HEK293 (cell line): ENCODE results near the gene RSL1D1.

ENCODE experiments used
- CTCF ChIA-PET: fragments of 350-600 bp; formaldehyde crosslinking; extraction: SDS; loops from one replicate; lab custom pipeline; 2021; ENCODE audit warnings: antibody characterized with exemption; lab: Yijun Ruan, JAX
- POLR2A ChIA-PET: fragments of 300-600 bp; formaldehyde crosslinking; extraction: SDS; loops from one replicate; lab custom pipeline; 2020; ENCODE audit warnings: antibody characterized with exemption, inconsistent platforms; lab: Yijun Ruan, JAX
- H3K27ac ChIP-seq: fragments of 200-500 bp; sonication (Bioruptor generic); 2 replicates; pipeline ENCODE4 v1.5.1; 2014; ENCODE audit warnings: low read depth, low read length, control low read depth, inconsistent platforms; ENCODE audit errors: extremely low read depth
- H3K36me3 ChIP-seq, 2 experiments: fragments of 200-500 bp in 1 of 2; sonication (Bioruptor generic) in 1 of 2; 1 replicate in 1 of 2; 2 replicates in 1 of 2; pipeline ENCODE4 v1.5.1; 2014 to 2017; ENCODE audit warnings: inconsistent platforms in 2 of 2, low read length in 2 of 2; ENCODE audit not compliant: control insufficient read depth in 2 of 2, insufficient read depth in 1 of 2
- H3K4me1 ChIP-seq: fragments of 200-500 bp; sonication (Bioruptor generic); 2 replicates; pipeline ENCODE4 v1.5.1; 2014; ENCODE audit warnings: mild to moderate bottlenecking, low read length, inconsistent platforms; ENCODE audit not compliant: control insufficient read depth, insufficient read depth
- H3K4me3 ChIP-seq: 2 replicates; pipeline ENCODE4 v1.5.1; 2011; ENCODE audit warnings: low read depth, mild to moderate bottlenecking, control low read depth, low read length, moderate library complexity
- H3K9me3 ChIP-seq: fragments of 200-500 bp; sonication (Bioruptor generic); 2 replicates; pipeline ENCODE4 v1.5.1; 2014; ENCODE audit warnings: low read depth, low read length, inconsistent platforms; ENCODE audit not compliant: control insufficient read depth, insufficient read depth
- HOXD13 ChIP-seq: sonication (generic); formaldehyde crosslinking; IDR thresholded peaks from 2 replicates; pipeline ENCODE4 v1.8.0; 2022; ENCODE audit warnings: missing genetic modification reagents, borderline replicate concordance
- INSM2 ChIP-seq: fragments of 450-650 bp; formaldehyde crosslinking; IDR thresholded peaks from 2 replicates; pipeline ENCODE4 v1.5.1; 2016; ENCODE audit warnings: missing biosample characterization, missing genetic modification characterization
- KLF10 ChIP-seq: fragments of 450-650 bp; IDR thresholded peaks from 2 replicates; pipeline ENCODE4 v1.5.1; 2018; ENCODE audit warnings: missing biosample characterization, mild to moderate bottlenecking, missing genetic modification characterization
- KLF9 ChIP-seq: fragments of 450-650 bp; formaldehyde crosslinking; IDR thresholded peaks from 2 replicates; pipeline ENCODE4 v1.5.1; 2016; ENCODE audit warnings: missing biosample characterization, missing genetic modification characterization, low read depth
- OVOL3 ChIP-seq: fragments of 450-650 bp; formaldehyde crosslinking; IDR thresholded peaks from 2 replicates; pipeline ENCODE4 v1.5.1; 2016; ENCODE audit warnings: missing biosample characterization, missing genetic modification characterization
- PRDM10 ChIP-seq: fragments of 450-650 bp; formaldehyde crosslinking; IDR thresholded peaks from 2 replicates; pipeline ENCODE4 v1.5.1; 2016; ENCODE audit warnings: missing biosample characterization, missing genetic modification characterization
- SCRT1 ChIP-seq: fragments of 450-650 bp; formaldehyde crosslinking; IDR thresholded peaks from 2 replicates; pipeline ENCODE4 v1.5.1; 2016; ENCODE audit warnings: missing biosample characterization, missing genetic modification characterization, borderline replicate concordance
- SCRT2 ChIP-seq: fragments of 450-650 bp; formaldehyde crosslinking; IDR thresholded peaks from 2 replicates; pipeline ENCODE4 v1.5.1; 2016; ENCODE audit warnings: missing biosample characterization, missing genetic modification characterization
- ZBTB17 ChIP-seq: fragments of 450-650 bp; formaldehyde crosslinking; IDR thresholded peaks from 2 replicates; pipeline ENCODE4 v1.5.1; 2016; ENCODE audit warnings: missing biosample characterization, missing genetic modification characterization
- ZBTB26 ChIP-seq: fragments of 450-650 bp; formaldehyde crosslinking; optimal IDR thresholded peaks from 2 replicates; pipeline ENCODE3; 2016; ENCODE audit warnings: missing biosample characterization, mild to moderate bottlenecking, missing genetic modification characterization
- ZNF10 ChIP-seq: fragments of 450-650 bp; formaldehyde crosslinking; IDR thresholded peaks from 2 replicates; pipeline ENCODE4 v1.5.1; 2017; ENCODE audit warnings: missing biosample characterization, missing genetic modification characterization
- ZNF133 ChIP-seq: fragments of 450-650 bp; formaldehyde crosslinking; IDR thresholded peaks from 2 replicates; pipeline ENCODE4 v1.5.1; 2016; ENCODE audit warnings: missing biosample characterization, missing genetic modification characterization
- ZNF16 ChIP-seq: fragments of 450-650 bp; formaldehyde crosslinking; IDR thresholded peaks from 2 replicates; pipeline ENCODE4 v1.5.1; 2016; ENCODE audit warnings: low read depth, missing biosample characterization, missing genetic modification characterization
- ZNF174 ChIP-seq: fragments of 450-650 bp; formaldehyde crosslinking; IDR thresholded peaks from 2 replicates; pipeline ENCODE4 v1.5.0; 2017; ENCODE audit warnings: missing biosample characterization, mild to moderate bottlenecking, missing genetic modification characterization
- ZNF184 ChIP-seq: fragments of 450-650 bp; IDR thresholded peaks from 2 replicates; pipeline ENCODE4 v1.5.1; 2018; ENCODE audit warnings: missing biosample characterization, mild to moderate bottlenecking, missing genetic modification characterization
- ZNF19 ChIP-seq: fragments of 450-650 bp; formaldehyde crosslinking; IDR thresholded peaks from 2 replicates; pipeline ENCODE4; 2016; ENCODE audit warnings: missing biosample characterization, missing genetic modification characterization, low read depth
- ZNF214 ChIP-seq: fragments of 450-650 bp; formaldehyde crosslinking; IDR thresholded peaks from 2 replicates; pipeline ENCODE4 v1.5.1; 2017; ENCODE audit warnings: missing biosample characterization, mild to moderate bottlenecking, missing genetic modification characterization, borderline replicate concordance
- ZNF23 ChIP-seq: fragments of 450-650 bp; formaldehyde crosslinking; IDR thresholded peaks from 2 replicates; pipeline ENCODE4 v1.5.1; 2016; ENCODE audit warnings: missing biosample characterization, missing genetic modification characterization, borderline replicate concordance
- ZNF266 ChIP-seq: fragments of 450-650 bp; formaldehyde crosslinking; IDR thresholded peaks from 2 replicates; pipeline ENCODE4 v1.5.1; 2016; ENCODE audit warnings: missing biosample characterization, missing genetic modification characterization, low read depth
- ZNF292 ChIP-seq: fragments of 450-650 bp; formaldehyde crosslinking; IDR thresholded peaks from 2 replicates; pipeline ENCODE4 v1.5.1; 2016; ENCODE audit warnings: low read depth, missing biosample characterization, missing genetic modification characterization, borderline replicate concordance
- ZNF324 ChIP-seq: fragments of 450-650 bp; formaldehyde crosslinking; IDR thresholded peaks from 2 replicates; pipeline ENCODE4 v1.5.1; 2016; ENCODE audit warnings: missing biosample characterization, missing genetic modification characterization
- ZNF350 ChIP-seq: fragments of 450-650 bp; formaldehyde crosslinking; IDR thresholded peaks from 2 replicates; pipeline ENCODE4 v1.5.0; 2017; ENCODE audit warnings: missing biosample characterization, mild to moderate bottlenecking, missing genetic modification characterization
- ZNF354C ChIP-seq: fragments of 450-650 bp; formaldehyde crosslinking; IDR thresholded peaks from 2 replicates; pipeline ENCODE4 v1.5.1; 2016; ENCODE audit warnings: missing biosample characterization, missing genetic modification characterization, low read depth, borderline replicate concordance
- ZNF48 ChIP-seq: fragments of 450-650 bp; formaldehyde crosslinking; IDR thresholded peaks from 2 replicates; pipeline ENCODE4 v1.5.1; 2016; ENCODE audit warnings: missing biosample characterization, missing genetic modification characterization
- ZNF521 ChIP-seq: fragments of 450-650 bp; formaldehyde crosslinking; IDR thresholded peaks from 2 replicates; pipeline ENCODE4 v1.5.1; 2017; ENCODE audit warnings: missing biosample characterization, mild to moderate bottlenecking, missing genetic modification characterization
- ZNF549 ChIP-seq: fragments of 450-650 bp; IDR thresholded peaks from 2 replicates; pipeline ENCODE4 v1.5.1; 2018; ENCODE audit warnings: missing biosample characterization, missing genetic modification characterization, mild to moderate bottlenecking, inconsistent platforms, moderate library complexity
- ZNF558 ChIP-seq: fragments of 450-650 bp; formaldehyde crosslinking; IDR thresholded peaks from 2 replicates; pipeline ENCODE4 v1.5.1; 2016; ENCODE audit warnings: missing biosample characterization, missing genetic modification characterization
- ZNF677 ChIP-seq: fragments of 450-650 bp; IDR thresholded peaks from 2 replicates; pipeline ENCODE4 v1.5.0; 2018; ENCODE audit warnings: missing biosample characterization, mild to moderate bottlenecking, missing genetic modification characterization, moderate library complexity
- ZNF704 ChIP-seq: fragments of 450-650 bp; formaldehyde crosslinking; IDR thresholded peaks from 2 replicates; pipeline ENCODE4 v1.5.1; 2016; ENCODE audit warnings: missing biosample characterization, missing genetic modification characterization
- ZNF707 ChIP-seq: fragments of 450-650 bp; formaldehyde crosslinking; IDR thresholded peaks from 2 replicates; pipeline ENCODE4 v1.5.1; 2016; ENCODE audit warnings: missing biosample characterization, missing genetic modification characterization
- ZNF791 ChIP-seq: fragments of 450-650 bp; formaldehyde crosslinking; IDR thresholded peaks from 2 replicates; pipeline ENCODE4 v1.5.1; 2016; ENCODE audit warnings: missing biosample characterization, missing genetic modification characterization

Gene RSL1D1

GRCh38 chr16:11792410-11793241, 58.7 kb downstream of the RSL1D1 start:
- ChIA-PET CTCF (interaction anchor here (0.6 kb wide), 1 partner anchor 276 kb away, joined by 3 read pairs; no protein-coding TSS in a partner anchor), POLR2A (interaction anchor here (0.6 kb wide), 1 partner anchor 305 kb away, joined by 4 read pairs; no protein-coding TSS in a partner anchor)
- H3K27ac ChIP-seq, result no peak overlapping the region
- no peaks in the 10 kb centered on the region for H3K9me3 ChIP-seq
- no peak overlapping the region for H3K4me3 ChIP-seq
- peaks cover 17% of the 10 kb centered on the region for H3K4me1 ChIP-seq
- peaks cover 3 to 16% of the 10 kb centered on the region in 2 experiments; a peak in 2 of 3 replicates for H3K36me3 ChIP-seq
- no peak for TF ChIP-seq HOXD13 (CRISPR knock-in tag)
- no peak for TF ChIP-seq ZNF133
- no peak for TF ChIP-seq ZNF791 (tag by site-specific recombination)
- no peak for TF ChIP-seq ZNF19
- TF ChIP-seq ZNF16 (tag by site-specific recombination), result no peak
- no peak for TF ChIP-seq ZNF184 (tag by site-specific recombination)
- TF ChIP-seq ZBTB26 (tag by site-specific recombination), result peak; percentile 10
- TF ChIP-seq KLF9 (tag by site-specific recombination), result no peak
- TF ChIP-seq ZNF354C, result no peak
- no peak for TF ChIP-seq ZNF266 (tag by site-specific recombination)
- TF ChIP-seq ZNF707 (tag by site-specific recombination), result no peak
- no peak for TF ChIP-seq ZNF174
- TF ChIP-seq PRDM10 (tag by site-specific recombination), result no peak
- TF ChIP-seq OVOL3 (tag by site-specific recombination), result no peak
- peak; percentile 38; the same call in 1 of the 2 replicates for TF ChIP-seq SCRT1
- peak; percentile 48; the same call in 1 of the 2 replicates for TF ChIP-seq ZBTB17 (tag by site-specific recombination)
- TF ChIP-seq ZNF292, result no peak
- TF ChIP-seq ZNF677 (tag by site-specific recombination), result peak; percentile 90
- no peak for TF ChIP-seq ZNF521
- TF ChIP-seq ZNF23 (tag by site-specific recombination), result no peak
- no peak for TF ChIP-seq ZNF558 (tag by site-specific recombination)
- TF ChIP-seq ZNF48, result no peak
- peak; percentile 30; the same call in 1 of the 2 replicates for TF ChIP-seq SCRT2 (tag by site-specific recombination)
- no peak for TF ChIP-seq ZNF350
- TF ChIP-seq KLF10 (tag by site-specific recombination), result no peak
- no peak for TF ChIP-seq ZNF549 (tag by site-specific recombination)
- no peak for TF ChIP-seq ZNF704
- no peak for TF ChIP-seq ZNF214 (tag by site-specific recombination)
- no peak for TF ChIP-seq ZNF10 (tag by site-specific recombination)
- TF ChIP-seq INSM2 (tag by site-specific recombination), result no peak
- TF ChIP-seq ZNF324, result no peak
